T-helper 1 cell treated with Interleukin-12 subunit alpha and Interleukin-12 subunit beta and Interleukin-4 antibody, amounts not matched to agents 30 μg/mL and 1 μg/mL, for 36 hours (primary cell): ENCODE results near the gene CEP41.

Source experiments
- H3K27ac Mint-ChIP-seq: one replicate; pipeline ENCODE4 v1.8.0; 2021; ENCODE audit warnings: mild to moderate bottlenecking, mixed read lengths
- H3K27me3 Mint-ChIP-seq: one replicate; pipeline ENCODE4 v1.8.0; 2021; ENCODE audit warnings: low read depth, mixed read lengths
- H3K36me3 Mint-ChIP-seq: one replicate; pipeline ENCODE4 v1.8.0; 2021; ENCODE audit warnings: low read depth, mixed read lengths
- H3K4me1 Mint-ChIP-seq: one replicate; pipeline ENCODE4 v1.8.0; 2021; ENCODE audit warnings: low read depth, mixed read lengths
- H3K4me3 Mint-ChIP-seq: one replicate; pipeline ENCODE4 v1.8.0; 2021; ENCODE audit warnings: mild to moderate bottlenecking, moderate library complexity, mixed read lengths
- H3K9me3 Mint-ChIP-seq: one replicate; pipeline ENCODE4 v1.8.0; 2021; ENCODE audit warnings: mixed read lengths

CEP41 gene

GRCh38 chr7:130440527-130441365 lies at the start of gene CEP41:
Gene CEP41, minus strand, starts transcription at chr7:130441016. Its CDS starts 50 bp downstream, at chr7:130440966.
- H3K27ac Mint-ChIP-seq = peak within 1 kb of the TSS; percentile 98
- no peaks in the 10 kb centered on the region for H3K27me3 Mint-ChIP-seq
- no peaks in the 10 kb centered on the region for H3K9me3 Mint-ChIP-seq
- peak within 1 kb of the TSS; percentile 99 for H3K4me3 Mint-ChIP-seq
- peaks cover 11% of the 10 kb centered on the region for H3K36me3 Mint-ChIP-seq
- peaks cover 28% of the 10 kb centered on the region for H3K4me1 Mint-ChIP-seq

GRCh38 chr7:130490311-130490791 lies 49.5 kb upstream of the CEP41 start:
- Mint-ChIP-seq H3K9me3 (peaks cover 7% of the 10 kb centered on the region), H3K4me1 (peaks cover 19% of the 10 kb centered on the region), H3K27ac (no peak overlapping the region), H3K27me3 (peaks cover 75% of the 10 kb centered on the region), H3K4me3 (no peak overlapping the region), H3K36me3 (no peaks in the 10 kb centered on the region)

GRCh38 chr7:130489140-130489983 lies 48.5 kb upstream of the CEP41 start:
- Mint-ChIP-seq H3K27ac (no peak overlapping the region), H3K9me3 (peaks cover 7% of the 10 kb centered on the region), H3K36me3 (no peaks in the 10 kb centered on the region), H3K4me3 (no peak overlapping the region), H3K27me3 (peaks cover 75% of the 10 kb centered on the region), H3K4me1 (peaks cover 21% of the 10 kb centered on the region)

DNA sequence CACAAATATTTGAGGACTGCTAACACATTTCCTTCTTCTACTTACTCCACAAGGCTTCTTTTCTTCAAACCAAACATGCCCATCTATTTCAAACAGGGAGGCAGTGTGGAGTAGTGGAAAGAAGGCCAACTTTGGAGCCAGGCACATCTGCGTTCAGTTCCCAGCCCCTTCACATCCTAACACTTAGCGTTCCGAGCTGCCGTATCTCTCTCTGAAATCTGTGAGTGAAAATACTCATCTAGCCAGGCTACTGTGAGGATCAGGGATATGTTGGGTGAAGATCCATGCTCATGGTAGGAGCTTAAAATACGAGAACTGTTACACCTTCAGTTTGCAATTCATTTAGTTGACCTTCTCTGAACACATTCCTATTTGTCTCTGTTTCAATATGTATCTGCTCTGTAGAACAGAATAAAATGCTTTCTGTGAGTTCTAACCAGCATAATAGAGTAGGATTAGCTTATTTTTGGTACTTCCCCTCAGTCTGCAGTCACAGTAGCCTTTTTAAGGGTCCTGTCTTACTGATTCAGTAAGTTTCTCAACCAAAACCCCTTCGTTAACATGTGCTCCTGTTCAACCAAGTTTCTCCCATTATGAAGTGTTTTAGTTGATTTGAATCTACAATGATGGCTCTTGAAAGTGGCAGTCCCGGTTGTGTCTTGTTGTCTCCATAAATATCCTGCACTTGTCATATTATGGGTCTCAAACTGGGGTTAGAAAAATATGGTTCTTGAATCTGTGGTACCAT lies 47.8 kb upstream of the CEP41 start:
- H3K4me3 Mint-ChIP-seq = no peak overlapping the region

GRCh38 chr7:130486954-130487436 lies 46.2 kb upstream of the CEP41 start:
- Mint-ChIP-seq H3K27me3 (peaks cover 61% of the 10 kb centered on the region), H3K27ac (no peak overlapping the region)

More for the DNA sequence above, 47.8 kb upstream of the CEP41 start:
- Mint-ChIP-seq H3K27me3 (peaks cover 75% of the 10 kb centered on the region), H3K36me3 (no peaks in the 10 kb centered on the region), H3K4me1 (peaks cover 21% of the 10 kb centered on the region), H3K27ac (no peak overlapping the region), H3K9me3 (peaks cover 7% of the 10 kb centered on the region)

DNA sequence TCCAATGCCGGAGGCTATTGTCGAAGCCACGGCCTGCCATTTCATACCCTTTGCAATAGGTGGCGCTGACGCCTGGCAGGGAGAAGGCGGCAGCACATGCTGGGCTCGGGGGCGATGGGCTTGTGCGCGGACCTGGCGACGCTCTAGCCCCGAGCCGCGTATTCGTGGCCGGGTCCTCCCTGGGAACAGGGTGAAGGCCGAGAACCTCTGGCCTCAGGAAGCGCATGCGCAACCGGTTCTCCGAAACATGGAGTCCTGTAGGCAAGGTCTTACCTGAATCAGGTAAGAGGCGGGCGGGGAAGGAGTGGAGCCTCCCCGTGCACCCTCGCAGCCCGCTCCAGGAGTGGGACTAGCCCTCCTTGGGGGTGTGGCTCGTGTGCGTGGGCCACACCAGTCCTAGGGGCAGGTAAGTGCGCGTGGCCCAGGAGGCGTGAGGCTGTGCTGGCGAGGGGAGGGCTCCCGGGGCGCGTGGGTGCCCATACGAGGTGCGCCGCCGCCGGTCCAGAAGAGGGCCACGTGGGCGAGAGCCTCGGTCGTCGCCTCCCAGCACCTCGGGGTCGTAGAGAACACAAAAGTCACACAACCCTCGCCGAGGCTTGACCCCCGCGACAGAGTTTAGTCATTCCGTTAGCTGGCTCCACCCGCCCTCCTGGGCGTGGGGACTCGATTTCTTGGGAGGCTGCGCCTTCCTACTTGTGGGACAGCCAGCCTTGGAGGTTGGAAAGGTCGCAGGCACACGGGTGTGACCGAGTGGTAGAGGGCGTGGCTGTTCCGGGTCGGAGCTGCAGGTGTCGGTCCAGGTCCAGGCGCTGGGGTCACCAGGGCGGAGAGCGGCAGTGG lies 45.5 kb upstream of the CEP41 start:
- H3K9me3 Mint-ChIP-seq = no peaks in the 10 kb centered on the region
- peaks cover 16% of the 10 kb centered on the region for H3K4me1 Mint-ChIP-seq
- H3K4me3 Mint-ChIP-seq = peak overlapping the region; percentile 74
- no peaks in the 10 kb centered on the region for H3K36me3 Mint-ChIP-seq
- H3K27me3 Mint-ChIP-seq = peaks cover 58% of the 10 kb centered on the region
- H3K27ac Mint-ChIP-seq = no peak overlapping the region

More at GRCh38 chr7:130486954-130487436, 46.2 kb upstream of the CEP41 start:
- peaks cover 16% of the 10 kb centered on the region for H3K4me1 Mint-ChIP-seq
- no peaks in the 10 kb centered on the region for H3K9me3 Mint-ChIP-seq
- H3K36me3 Mint-ChIP-seq = no peaks in the 10 kb centered on the region
- peak overlapping the region; percentile 54 for H3K4me3 Mint-ChIP-seq

GRCh38 chr7:130485734-130486113 lies 44.9 kb upstream of the CEP41 start:
- no peak overlapping the region for H3K27ac Mint-ChIP-seq
- peaks cover 12% of the 10 kb centered on the region for H3K4me1 Mint-ChIP-seq
- no peaks in the 10 kb centered on the region for H3K36me3 Mint-ChIP-seq
- peaks cover 52% of the 10 kb centered on the region for H3K27me3 Mint-ChIP-seq
- H3K4me3 Mint-ChIP-seq = peak overlapping the region; percentile 18
- no peaks in the 10 kb centered on the region for H3K9me3 Mint-ChIP-seq

DNA sequence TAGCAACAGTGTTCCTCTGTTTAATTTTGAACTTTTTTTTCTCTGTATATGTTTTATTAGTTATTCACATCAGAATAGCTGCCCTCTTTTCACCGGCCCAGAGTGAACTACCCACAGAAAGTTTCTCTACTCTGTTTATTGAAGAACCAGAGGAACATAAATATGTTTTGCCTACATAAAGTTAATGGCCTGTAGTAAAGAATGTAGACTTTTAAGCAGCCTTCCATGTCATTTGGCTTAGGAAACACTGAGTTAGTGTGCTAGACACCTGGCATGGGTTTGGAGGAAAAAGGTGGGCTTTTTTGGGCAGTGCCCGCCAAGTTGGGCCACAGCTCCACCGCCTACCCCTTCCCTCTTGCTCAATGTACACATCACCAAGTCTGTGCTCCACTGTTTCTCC lies 42.2 kb upstream of the CEP41 start:
- Mint-ChIP-seq H3K27me3 (peaks cover 37% of the 10 kb centered on the region), H3K4me1 (peaks cover 12% of the 10 kb centered on the region), H3K36me3 (no peaks in the 10 kb centered on the region), H3K9me3 (peaks cover 4% of the 10 kb centered on the region), H3K27ac (no peak overlapping the region), H3K4me3 (no peak overlapping the region)

- Mint-ChIP-seq H3K27me3 (peaks cover 29% of the 10 kb centered on the region), H3K9me3 (peaks cover 4% of the 10 kb centered on the region), H3K27ac (no peak overlapping the region), H3K36me3 (no peaks in the 10 kb centered on the region), H3K4me1 (peaks cover 9% of the 10 kb centered on the region), H3K4me3 (no peak overlapping the region)
These were observed 41.1 kb upstream of the CEP41 start for GRCh38 chr7:130481898-130482297.

GRCh38 chr7:130479716-130480400 lies 39.0 kb upstream of the CEP41 start:
- Mint-ChIP-seq H3K36me3 (no peaks in the 10 kb centered on the region), H3K4me1 (no peaks in the 10 kb centered on the region), H3K9me3 (peaks cover 4% of the 10 kb centered on the region), H3K27me3 (peaks cover 20% of the 10 kb centered on the region), H3K27ac (no peak overlapping the region), H3K4me3 (no peak overlapping the region)

- peaks cover 12% of the 10 kb centered on the region for H3K27me3 Mint-ChIP-seq
These were observed 38.2 kb upstream of the CEP41 start for GRCh38 chr7:130478991-130479390.

GRCh38 chr7:130476297-130477150 lies 35.7 kb upstream of the CEP41 start:
- H3K4me1 Mint-ChIP-seq = no peaks in the 10 kb centered on the region
- no peaks in the 10 kb centered on the region for H3K36me3 Mint-ChIP-seq
- peaks cover 4% of the 10 kb centered on the region for H3K9me3 Mint-ChIP-seq
- H3K4me3 Mint-ChIP-seq = no peak overlapping the region
- no peak overlapping the region for H3K27ac Mint-ChIP-seq
- peaks cover 12% of the 10 kb centered on the region for H3K27me3 Mint-ChIP-seq

More at GRCh38 chr7:130478991-130479390, 38.2 kb upstream of the CEP41 start:
- peaks cover 4% of the 10 kb centered on the region for H3K9me3 Mint-ChIP-seq
- H3K36me3 Mint-ChIP-seq = no peaks in the 10 kb centered on the region
- no peak overlapping the region for H3K4me3 Mint-ChIP-seq
- H3K27ac Mint-ChIP-seq = no peak overlapping the region
- no peaks in the 10 kb centered on the region for H3K4me1 Mint-ChIP-seq
